Stimulated activated CD8-positive, alpha-beta memory T cell treated with anti-CD3 and anti-CD28 coated beads, Interleukin-7, amount 100 ng/mL, for 1 hour (primary cell): ENCODE results near the gene REEP1.

Source experiments
- DNase-seq, 2 donors: peaks; one replicate each; pipeline ENCODE4 v3.0.0-alpha.2; 2020; ENCODE audit warnings: low read depth in 2 of 2

Gene REEP1

GRCh38 chr2:86337244-86337835 is at the start of gene REEP1:
Gene REEP1, minus strand, starts transcription at chr2:86337626. Its CDS starts 116 bp downstream, at chr2:86337510.
- no peak for DNase-seq

GRCh38 chr2:86383844-86384243 is 46.4 kb upstream of the REEP1 start:
- no peak for DNase-seq

- DNase-seq = no peak
Observed at GRCh38 chr2:86382698-86383097, 45.3 kb upstream of the REEP1 start.

- DNase-seq = no peak
Observed at GRCh38 chr2:86382108-86382507, 44.7 kb upstream of the REEP1 start.

GRCh38 chr2:86378469-86378868 is 41.0 kb upstream of the REEP1 start:
- DNase-seq = no peak

- no peak for DNase-seq
Observed at GRCh38 chr2:86375623-86376022, 38.2 kb upstream of the REEP1 start.

GRCh38 chr2:86372641-86373502 is 35.4 kb upstream of the REEP1 start:
- no peak for DNase-seq

GRCh38 chr2:86372133-86372532 is 34.7 kb upstream of the REEP1 start:
- no peak for DNase-seq

GRCh38 chr2:86371527-86371926 is 34.1 kb upstream of the REEP1 start:
- DNase-seq = no peak

GRCh38 chr2:86370579-86370978 is 33.2 kb upstream of the REEP1 start:
- no peak for DNase-seq

- DNase-seq = no peak
Observed at GRCh38 chr2:86368161-86368824, 30.9 kb upstream of the REEP1 start.

- DNase-seq = no peak
Observed at GRCh38 chr2:86367499-86367777, 30.0 kb upstream of the REEP1 start.

- no peak for DNase-seq
Observed at GRCh38 chr2:86366651-86367498, 29.4 kb upstream of the REEP1 start.

- DNase-seq = no peak
Observed at GRCh38 chr2:86364894-86365293, 27.5 kb upstream of the REEP1 start.

GRCh38 chr2:86360776-86361175 is 23.4 kb upstream of the REEP1 start:
- no peak for DNase-seq

GRCh38 chr2:86358957-86359356 is 21.5 kb upstream of the REEP1 start:
- no peak for DNase-seq

- no peak for DNase-seq
Observed at GRCh38 chr2:86357392-86357963, 20.1 kb upstream of the REEP1 start.

GRCh38 chr2:86352727-86353221 is 15.3 kb upstream of the REEP1 start:
- no peak for DNase-seq

GRCh38 chr2:86352137-86352726 is 14.8 kb upstream of the REEP1 start:
- no peak for DNase-seq

GRCh38 chr2:86350751-86351150 is 13.3 kb upstream of the REEP1 start:
- no peak for DNase-seq

GRCh38 chr2:86347401-86347800 is 10.0 kb upstream of the REEP1 start:
- DNase-seq = no peak
